ENCODE results near the gene SUCLG2.

The SUCLG2 gene

GRCh38 chr3:67524046-67524445 is 130.4 kb downstream of the SUCLG2 start:
- FAIRE-seq (no peak), DNase-seq (ENCODE audit: insufficient read length) (no peak)
- TF ChIP-seq POLR2AphosphoS5 (IDR thresholded peaks at IDR 0.05; ENCODE audit: low read depth, low read length): no peak
- TF ChIP-seq TAF1 (IDR thresholded peaks at IDR 0.05; ENCODE audit: borderline replicate concordance, low read depth, low read length): no peak
- TF ChIP-seq POLR2A (IDR thresholded peaks at IDR 0.05; ENCODE audit: low read depth, low read length): no peak

- TF ChIP-seq POLR2AphosphoS5 (IDR thresholded peaks at IDR 0.05; ENCODE audit: low read depth, low read length) (no peak), POLR2A (IDR thresholded peaks at IDR 0.05; ENCODE audit: low read depth, low read length) (no peak), TAF1 (IDR thresholded peaks at IDR 0.05; ENCODE audit: borderline replicate concordance, low read depth, low read length) (no peak)
- FAIRE-seq: no peak
- DNase-seq (ENCODE audit: insufficient read length): no peak
These were observed 132.3 kb downstream of the SUCLG2 start for GRCh38 chr3:67522081-67522480.

- DNase-seq (ENCODE audit: insufficient read length) (no peak), FAIRE-seq (no peak)
- TF ChIP-seq POLR2AphosphoS5 (IDR thresholded peaks at IDR 0.05; ENCODE audit: low read depth, low read length) (no peak), TAF1 (IDR thresholded peaks at IDR 0.05; ENCODE audit: borderline replicate concordance, low read depth, low read length) (no peak), POLR2A (IDR thresholded peaks at IDR 0.05; ENCODE audit: low read depth, low read length) (no peak)
These were observed 133.3 kb downstream of the SUCLG2 start for GRCh38 chr3:67521053-67521646.

- DNase-seq (ENCODE audit: insufficient read length) (no peak), FAIRE-seq (no peak)
- TF ChIP-seq POLR2AphosphoS5 (IDR thresholded peaks at IDR 0.05; ENCODE audit: low read depth, low read length) (no peak), POLR2A (IDR thresholded peaks at IDR 0.05; ENCODE audit: low read depth, low read length) (no peak), TAF1 (IDR thresholded peaks at IDR 0.05; ENCODE audit: borderline replicate concordance, low read depth, low read length) (no peak)
These were observed 136.2 kb downstream of the SUCLG2 start for GRCh38 chr3:67518236-67518635.

GRCh38 chr3:67517781-67518180 is 136.6 kb downstream of the SUCLG2 start:
- DNase-seq (ENCODE audit: insufficient read length) (no peak), FAIRE-seq (no peak)
- TF ChIP-seq POLR2A (IDR thresholded peaks at IDR 0.05; ENCODE audit: low read depth, low read length) (no peak), POLR2AphosphoS5 (IDR thresholded peaks at IDR 0.05; ENCODE audit: low read depth, low read length) (no peak), TAF1 (IDR thresholded peaks at IDR 0.05; ENCODE audit: borderline replicate concordance, low read depth, low read length) (no peak)

- FAIRE-seq (no peak), DNase-seq (ENCODE audit: insufficient read length) (no peak)
- TF ChIP-seq POLR2AphosphoS5 (IDR thresholded peaks at IDR 0.05; ENCODE audit: low read depth, low read length): no peak
- no peak for TF ChIP-seq POLR2A (IDR thresholded peaks at IDR 0.05; ENCODE audit: low read depth, low read length)
- TF ChIP-seq TAF1 (IDR thresholded peaks at IDR 0.05; ENCODE audit: borderline replicate concordance, low read depth, low read length): no peak
These were observed 137.9 kb downstream of the SUCLG2 start for GRCh38 chr3:67516496-67516895.

GRCh38 chr3:67515778-67516177 is 138.6 kb downstream of the SUCLG2 start:
- DNase-seq (ENCODE audit: insufficient read length) (no peak), FAIRE-seq (no peak)
- TF ChIP-seq TAF1 (IDR thresholded peaks at IDR 0.05; ENCODE audit: borderline replicate concordance, low read depth, low read length) (no peak), POLR2A (IDR thresholded peaks at IDR 0.05; ENCODE audit: low read depth, low read length) (no peak), POLR2AphosphoS5 (IDR thresholded peaks at IDR 0.05; ENCODE audit: low read depth, low read length) (no peak)

- FAIRE-seq (no peak), DNase-seq (ENCODE audit: insufficient read length) (no peak)
- TF ChIP-seq TAF1 (IDR thresholded peaks at IDR 0.05; ENCODE audit: borderline replicate concordance, low read depth, low read length): no peak
- no peak for TF ChIP-seq POLR2A (IDR thresholded peaks at IDR 0.05; ENCODE audit: low read depth, low read length)
- no peak for TF ChIP-seq POLR2AphosphoS5 (IDR thresholded peaks at IDR 0.05; ENCODE audit: low read depth, low read length)
These were observed 144.8 kb downstream of the SUCLG2 start for GRCh38 chr3:67509471-67510075.

GRCh38 chr3:67507584-67507983 is 146.8 kb downstream of the SUCLG2 start:
- DNase-seq (ENCODE audit: insufficient read length) (no peak), FAIRE-seq (no peak)
- no peak for TF ChIP-seq POLR2AphosphoS5 (IDR thresholded peaks at IDR 0.05; ENCODE audit: low read depth, low read length)
- no peak for TF ChIP-seq TAF1 (IDR thresholded peaks at IDR 0.05; ENCODE audit: borderline replicate concordance, low read depth, low read length)

GRCh38 chr3:67500709-67501108 is 153.7 kb downstream of the SUCLG2 start:
- FAIRE-seq (no peak), DNase-seq (ENCODE audit: insufficient read length) (no peak)
- no peak for TF ChIP-seq POLR2AphosphoS5 (IDR thresholded peaks at IDR 0.05; ENCODE audit: low read depth, low read length)
- TF ChIP-seq TAF1 (IDR thresholded peaks at IDR 0.05; ENCODE audit: borderline replicate concordance, low read depth, low read length): no peak
- TF ChIP-seq POLR2A (IDR thresholded peaks at IDR 0.05; ENCODE audit: low read depth, low read length): no peak

- no peak for DNase-seq (ENCODE audit: insufficient read length)
- TF ChIP-seq POLR2AphosphoS5 (IDR thresholded peaks at IDR 0.05; ENCODE audit: low read depth, low read length) (no peak), POLR2A (IDR thresholded peaks at IDR 0.05; ENCODE audit: low read depth, low read length) (no peak), TAF1 (IDR thresholded peaks at IDR 0.05; ENCODE audit: borderline replicate concordance, low read depth, low read length) (no peak)
- no peak for FAIRE-seq
These were observed 156.7 kb downstream of the SUCLG2 start for GRCh38 chr3:67497746-67498145.

- TF ChIP-seq TAF1 (IDR thresholded peaks at IDR 0.05; ENCODE audit: borderline replicate concordance, low read depth, low read length): no peak
- TF ChIP-seq POLR2A (IDR thresholded peaks at IDR 0.05; ENCODE audit: low read depth, low read length): no peak
- no peak for DNase-seq (ENCODE audit: insufficient read length)
- FAIRE-seq: no peak
These were observed 158.7 kb downstream of the SUCLG2 start for GRCh38 chr3:67495751-67496150.

Data from GM12892 (cell line).